Osteoblast (primary cell): ENCODE data around the gene CNNM3. TPM values are rescaled to one million over a fixed set of nuclear protein-coding genes. Genes with fewer than 3 reads are reported as not detected.

Experiments
- DNase-seq: peaks from one replicate; pipeline ENCODE4 v3.0.0; 2011; ENCODE audit warnings: low spot score, mixed read lengths; ENCODE audit not compliant: insufficient read length; ENCODE audit errors: missing footprints
- H2AFZ ChIP-seq: 2 replicates; pipeline ENCODE4 v1.6.0; 2011; ENCODE audit warnings: mild to moderate bottlenecking, low read length
- H3K27ac ChIP-seq: 2 replicates; pipeline ENCODE4 v1.5.1; 2011; ENCODE audit warnings: mild to moderate bottlenecking, low read depth, low read length, moderate library complexity
- H3K27me3 ChIP-seq: 2 replicates; pipeline ENCODE4 v1.6.0; 2012; ENCODE audit warnings: mild to moderate bottlenecking, control low read depth, inconsistent platforms, low read length, moderate library complexity; ENCODE audit not compliant: insufficient read depth
- H3K36me3 ChIP-seq: 2 replicates; pipeline ENCODE4 v1.5.1; 2011; ENCODE audit warnings: mild to moderate bottlenecking, low read length, control low read depth, moderate library complexity; ENCODE audit not compliant: insufficient read depth
- H3K4me1 ChIP-seq: 2 replicates; pipeline ENCODE4 v1.5.1; 2011; ENCODE audit warnings: mild to moderate bottlenecking, low read length, control low read depth, moderate library complexity; ENCODE audit not compliant: insufficient read depth
- H3K4me2 ChIP-seq: 2 replicates; pipeline ENCODE4 v1.6.0; 2011; ENCODE audit warnings: mild to moderate bottlenecking, low read length; ENCODE audit not compliant: insufficient read depth
- H3K4me3 ChIP-seq: fragments of 200-600 bp; sonication (generic); 3 replicates; pipeline ENCODE4 v1.5.1; 2012; ENCODE audit warnings: mild to moderate bottlenecking, low read length, inconsistent platforms; ENCODE audit not compliant: insufficient read depth
- H3K79me2 ChIP-seq: 2 replicates; pipeline ENCODE4 v1.6.0; 2012; ENCODE audit warnings: mild to moderate bottlenecking, low read length, control low read depth, inconsistent platforms; ENCODE audit not compliant: insufficient read depth
- H3K9me3 ChIP-seq: 2 replicates; pipeline ENCODE4 v1.5.1; 2011; ENCODE audit warnings: low read depth, low read length, control low read depth
- H4K20me1 ChIP-seq: 2 replicates; pipeline ENCODE4 v1.6.0; 2012; ENCODE audit warnings: mild to moderate bottlenecking, low read length, control low read depth; ENCODE audit not compliant: insufficient read depth
- CTCF ChIP-seq: IDR thresholded peaks from 2 replicates; pipeline ENCODE4 v1.5.1; 2011; ENCODE audit warnings: mild to moderate bottlenecking, low read depth, low read length, moderate library complexity; ENCODE audit errors: extremely low read depth
- total RNA-seq: library from RNA; depleted of rRNA; stranded (reverse); fragments of >200 nt; gene quantifications from 2 replicates; pipeline ENCODE4 v1.2.3, GENCODE V29; 2012

CNNM3 gene
- total RNA-seq, 1 donor = 8.7 TPM

GRCh38 chr2:96878171-96878570 is 62.1 kb downstream of the CNNM3 start:
- H4K20me1 ChIP-seq = no peaks in the 10 kb centered on the region
- no peak overlapping the region for H3K27ac ChIP-seq
- no peak overlapping the region for H3K4me2 ChIP-seq
- H3K4me1 ChIP-seq = peaks cover 31% of the 10 kb centered on the region
- no peak for DNase-seq
- H2AFZ ChIP-seq = no peak overlapping the region
- no peaks in the 10 kb centered on the region for H3K36me3 ChIP-seq
- H3K79me2 ChIP-seq = no peaks in the 10 kb centered on the region
- no peaks in the 10 kb centered on the region for H3K27me3 ChIP-seq
- TF ChIP-seq CTCF = no peak
- H3K4me3 ChIP-seq = no peak overlapping the region
- no peaks in the 10 kb centered on the region for H3K9me3 ChIP-seq

GRCh38 chr2:96878796-96879544 is 62.9 kb downstream of the CNNM3 start:
- Histone ChIP-seq H3K4me2 (no peak overlapping the region), H3K4me1 (peaks cover 24% of the 10 kb centered on the region), H2AFZ (no peak overlapping the region), H3K9me3 (no peaks in the 10 kb centered on the region), H4K20me1 (no peaks in the 10 kb centered on the region), H3K79me2 (no peaks in the 10 kb centered on the region), H3K4me3 (no peak overlapping the region), H3K36me3 (no peaks in the 10 kb centered on the region), H3K27me3 (no peaks in the 10 kb centered on the region), H3K27ac (no peak overlapping the region)
- no peak for DNase-seq
- TF ChIP-seq CTCF = no peak

- no peak overlapping the region for H3K4me3 ChIP-seq
- no peak overlapping the region for H3K4me2 ChIP-seq
- no peaks in the 10 kb centered on the region for H3K36me3 ChIP-seq
- no peak for DNase-seq
- no peak overlapping the region for H2AFZ ChIP-seq
- H3K27me3 ChIP-seq = no peaks in the 10 kb centered on the region
- H3K79me2 ChIP-seq = no peaks in the 10 kb centered on the region
- no peaks in the 10 kb centered on the region for H4K20me1 ChIP-seq
- no peak overlapping the region for H3K27ac ChIP-seq
- H3K9me3 ChIP-seq = no peaks in the 10 kb centered on the region
- H3K4me1 ChIP-seq = peaks cover 21% of the 10 kb centered on the region
- no peak for TF ChIP-seq CTCF
Observed at GRCh38 chr2:96879545-96880040, 63.5 kb downstream of the CNNM3 start.

GRCh38 chr2:96880891-96881273 is 64.8 kb downstream of the CNNM3 start:
- TF ChIP-seq CTCF = no peak
- no peak for DNase-seq
- no peak overlapping the region for H3K27ac ChIP-seq
- no peak overlapping the region for H3K4me2 ChIP-seq
- H3K9me3 ChIP-seq = no peaks in the 10 kb centered on the region
- H2AFZ ChIP-seq = no peak overlapping the region
- H3K27me3 ChIP-seq = no peaks in the 10 kb centered on the region
- H4K20me1 ChIP-seq = no peaks in the 10 kb centered on the region
- H3K36me3 ChIP-seq = no peaks in the 10 kb centered on the region
- no peaks in the 10 kb centered on the region for H3K79me2 ChIP-seq
- no peak overlapping the region for H3K4me3 ChIP-seq
- peaks cover 12% of the 10 kb centered on the region for H3K4me1 ChIP-seq
